ENCODE results near the gene GUCA1C. TPM values are rescaled to one million over a fixed set of nuclear protein-coding genes. Genes with fewer than 3 reads are reported as not detected.

GUCA1C gene
- total and polyA plus RNA-seq, 2 of the 8 experiments (the other 6 are each of a cell fraction or from before 2014, with no cell fraction given) = not detected

DNA sequence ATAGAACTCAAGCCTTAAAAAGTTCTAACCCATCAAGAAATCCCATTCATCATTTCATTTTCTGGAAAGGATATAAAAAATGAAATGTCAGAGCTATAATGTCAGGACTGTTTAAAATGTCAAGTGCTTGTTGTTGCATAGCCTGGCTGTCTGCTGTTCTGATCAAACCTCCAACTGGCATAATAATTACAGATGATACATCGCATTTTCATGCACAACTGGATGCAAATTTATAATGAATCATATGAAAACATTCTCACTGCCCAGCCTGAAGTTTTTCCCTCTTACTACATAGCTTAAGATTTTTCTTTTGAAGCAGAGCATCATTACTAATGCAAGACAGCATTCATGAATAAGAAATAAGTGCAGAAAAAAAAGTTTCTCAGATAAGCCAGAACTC, 46.5 kb downstream of the GUCA1C start:
- H4K91ac ChIP-seq (replicated peaks; ENCODE audit: insufficient read length, low read length) = no peak overlapping the region
- no peak overlapping the region for H2BK12ac ChIP-seq (ENCODE audit: low read depth, low read length)
- H3K9ac ChIP-seq (replicated peaks in 1 of 4; ENCODE audit: extremely low read depth in 1 of 4, low read depth in 3 of 4, low read length in 3 of 4) = no peak overlapping the region
- ChIA-PET CTCF (ENCODE audit: partially characterized antibody) (interaction anchor here (1.1 to 3.7 kb wide), 3 partner anchors 7 to 245 kb away, joined by 3 to 19 read pairs (median 8); no protein-coding TSS in a partner anchor), POLR2A (ENCODE audit: partially characterized antibody) (no interaction called here)
- WGBS, 2 experiments (ENCODE audit: extremely low coverage in 1 of 2, insufficient coverage in 1 of 2, insufficient read length in 1 of 2, insufficient replicate concordance in 2 of 2, low coverage in 1 of 2, low lambda C conversion rate in 2 of 2, missing lambda C conversion rate in 1 of 2) = 83% methylated on average over 1 of the region's 1 CpG; no CpG with 5 or more reads in 1 of the 2 experiments
- no peaks in the 10 kb centered on the region for H3K79me1 ChIP-seq (ENCODE audit: low read depth, low read length)
- no peak overlapping the region for H3K14ac ChIP-seq (ENCODE audit: insufficient read length)
- no peaks in the 10 kb centered on the region for H3K36me3 ChIP-seq (ENCODE audit: control insufficient read depth in 2 of 4, insufficient read depth in 4 of 4, low read length in 3 of 4)
- no peaks in the 10 kb centered on the region for H3K9me3 ChIP-seq (ENCODE audit: insufficient read depth in 2 of 2, low read depth in 1 of 2, low read length in 1 of 2)
- H3K4ac ChIP-seq (replicated peaks; ENCODE audit: insufficient read length, low read depth, low read length) = no peak overlapping the region
- H2AK5ac ChIP-seq (ENCODE audit: low read depth, low read length) = no peak overlapping the region
- no peak overlapping the region for H4K5ac ChIP-seq (ENCODE audit: insufficient read length, low read depth, low read length)
- H2BK5ac ChIP-seq (ENCODE audit: low read depth, low read length) = no peak overlapping the region
- H3K4me3 ChIP-seq (ENCODE audit: extremely low read depth in 1 of 4, insufficient read depth in 2 of 4, low read depth in 3 of 4, low read length in 4 of 4) = no peak overlapping the region
- no peak for DNase-seq (ENCODE audit: low read depth in 1 of 2, low spot score in 2 of 2)
- H3K23me2 ChIP-seq (ENCODE audit: low read depth, low read length) = no peaks in the 10 kb centered on the region
- no peak overlapping the region for H2AFZ ChIP-seq (ENCODE audit: low read length)
- H2BK20ac ChIP-seq (ENCODE audit: low read length) = no peak overlapping the region
- H3K4me1 ChIP-seq (replicated peaks in 1 of 4; ENCODE audit: control insufficient read depth in 3 of 4, insufficient read depth in 4 of 4, low read length in 3 of 4) = no peaks in the 10 kb centered on the region
- H3K27me3 ChIP-seq (replicated peaks in 1 of 4; ENCODE audit: control insufficient read depth in 3 of 4, extremely low read depth in 1 of 4, insufficient read depth in 3 of 4, low read length in 3 of 4) = no peaks in the 10 kb centered on the region
- H3K4me2 ChIP-seq (ENCODE audit: insufficient read depth in 1 of 2, low read depth in 2 of 2, low read length in 2 of 2) = no peak overlapping the region
- H2BK120ac ChIP-seq (replicated peaks; ENCODE audit: low read depth, low read length) = no peak overlapping the region
- no peak overlapping the region for H2BK15ac ChIP-seq (ENCODE audit: low read length)
- no peaks in the 10 kb centered on the region for H4K20me1 ChIP-seq (replicated peaks in 1 of 2; ENCODE audit: control insufficient read depth in 1 of 2, insufficient read depth in 2 of 2, low read length in 2 of 2)
- FAIRE-seq = no peak
- no peak overlapping the region for H4K8ac ChIP-seq (ENCODE audit: extremely low read depth, insufficient read depth, low read length)
- H3K56ac ChIP-seq (replicated peaks; ENCODE audit: insufficient read length, low read depth, low read length) = no peak overlapping the region
- H3K79me2 ChIP-seq (ENCODE audit: control insufficient read depth in 1 of 2, insufficient read depth in 2 of 2, low read length in 2 of 2) = no peaks in the 10 kb centered on the region
- H3K23ac ChIP-seq (ENCODE audit: insufficient read length) = no peak overlapping the region
- H3K18ac ChIP-seq (ENCODE audit: extremely low read depth, low read length) = no peak overlapping the region
- no peak overlapping the region for H3K27ac ChIP-seq (ENCODE audit: low read depth, low read length)
- no peak for TF ChIP-seq EZH2 (IDR thresholded peaks at IDR 0.05; ENCODE audit: low read depth, low read length, severe bottlenecking)
- TF ChIP-seq CHD1 (IDR thresholded peaks at IDR 0.05; ENCODE audit: low read depth, low read length) = no peak
- TF ChIP-seq, protein P1, sequence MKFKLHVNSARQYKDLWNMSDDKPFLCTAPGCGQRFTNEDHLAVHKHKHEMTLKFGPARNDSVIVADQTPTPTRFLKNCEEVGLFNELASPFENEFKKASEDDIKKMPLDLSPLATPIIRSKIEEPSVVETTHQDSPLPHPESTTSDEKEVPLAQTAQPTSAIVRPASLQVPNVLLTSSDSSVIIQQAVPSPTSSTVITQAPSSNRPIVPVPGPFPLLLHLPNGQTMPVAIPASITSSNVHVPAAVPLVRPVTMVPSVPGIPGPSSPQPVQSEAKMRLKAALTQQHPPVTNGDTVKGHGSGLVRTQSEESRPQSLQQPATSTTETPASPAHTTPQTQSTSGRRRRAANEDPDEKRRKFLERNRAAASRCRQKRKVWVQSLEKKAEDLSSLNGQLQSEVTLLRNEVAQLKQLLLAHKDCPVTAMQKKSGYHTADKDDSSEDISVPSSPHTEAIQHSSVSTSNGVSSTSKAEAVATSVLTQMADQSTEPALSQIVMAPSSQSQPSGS (IDR thresholded peaks at IDR 0.05; ENCODE audit: low read length) = no peak
